Measurements from ENCODE around the gene HIP1R.

Gene HIP1R

DNA sequence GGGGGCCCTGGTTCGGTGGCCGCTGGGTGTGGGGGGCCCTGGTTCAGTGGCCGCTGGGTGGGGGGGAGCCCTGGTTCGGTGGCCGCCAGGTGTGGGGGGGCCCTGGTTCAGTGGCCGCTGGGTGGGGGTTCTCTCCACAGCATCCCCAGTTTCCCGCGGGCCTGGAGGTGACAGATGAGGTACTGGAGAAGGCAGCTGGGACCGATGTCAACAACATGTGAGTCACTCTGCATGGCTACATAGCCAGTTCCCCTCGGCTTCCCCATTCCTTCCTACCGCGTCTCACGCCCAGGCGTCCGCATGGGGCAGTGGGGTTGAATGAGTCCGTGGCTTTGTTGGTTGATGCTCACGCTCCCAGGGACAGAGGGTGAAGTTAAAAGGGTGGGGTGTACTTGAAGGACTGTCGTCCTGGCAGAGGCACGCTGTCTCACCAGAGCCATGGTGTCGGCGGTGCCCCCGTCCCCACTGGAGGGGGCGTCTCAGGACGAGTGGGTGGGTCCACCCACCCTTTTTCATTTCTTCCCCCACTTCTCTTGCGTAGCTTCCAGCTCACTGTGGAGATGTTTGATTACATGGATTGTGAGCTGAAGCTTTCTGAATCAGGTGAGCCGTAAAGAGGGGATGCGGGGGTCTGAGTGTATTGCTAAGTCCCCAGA, 15.6 kb downstream of the HIP1R start:
- no peak for DNase-seq (ENCODE audit: extremely low read depth, low read depth)
- TF ChIP-seq, protein P1, sequence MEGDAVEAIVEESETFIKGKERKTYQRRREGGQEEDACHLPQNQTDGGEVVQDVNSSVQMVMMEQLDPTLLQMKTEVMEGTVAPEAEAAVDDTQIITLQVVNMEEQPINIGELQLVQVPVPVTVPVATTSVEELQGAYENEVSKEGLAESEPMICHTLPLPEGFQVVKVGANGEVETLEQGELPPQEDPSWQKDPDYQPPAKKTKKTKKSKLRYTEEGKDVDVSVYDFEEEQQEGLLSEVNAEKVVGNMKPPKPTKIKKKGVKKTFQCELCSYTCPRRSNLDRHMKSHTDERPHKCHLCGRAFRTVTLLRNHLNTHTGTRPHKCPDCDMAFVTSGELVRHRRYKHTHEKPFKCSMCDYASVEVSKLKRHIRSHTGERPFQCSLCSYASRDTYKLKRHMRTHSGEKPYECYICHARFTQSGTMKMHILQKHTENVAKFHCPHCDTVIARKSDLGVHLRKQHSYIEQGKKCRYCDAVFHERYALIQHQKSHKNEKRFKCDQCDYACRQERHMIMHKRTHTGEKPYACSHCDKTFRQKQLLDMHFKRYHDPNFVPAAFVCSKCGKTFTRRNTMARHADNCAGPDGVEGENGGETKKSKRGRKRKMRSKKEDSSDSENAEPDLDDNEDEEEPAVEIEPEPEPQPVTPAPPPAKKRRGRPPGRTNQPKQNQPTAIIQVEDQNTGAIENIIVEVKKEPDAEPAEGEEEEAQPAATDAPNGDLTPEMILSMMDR (IDR thresholded peaks at IDR 0.05; ENCODE audit: low read depth, low read length, missing control alignments) = no peak
- H3K4me3 ChIP-seq (replicated peaks; ENCODE audit: low read depth, low read length) = no peak overlapping the region

DNA sequence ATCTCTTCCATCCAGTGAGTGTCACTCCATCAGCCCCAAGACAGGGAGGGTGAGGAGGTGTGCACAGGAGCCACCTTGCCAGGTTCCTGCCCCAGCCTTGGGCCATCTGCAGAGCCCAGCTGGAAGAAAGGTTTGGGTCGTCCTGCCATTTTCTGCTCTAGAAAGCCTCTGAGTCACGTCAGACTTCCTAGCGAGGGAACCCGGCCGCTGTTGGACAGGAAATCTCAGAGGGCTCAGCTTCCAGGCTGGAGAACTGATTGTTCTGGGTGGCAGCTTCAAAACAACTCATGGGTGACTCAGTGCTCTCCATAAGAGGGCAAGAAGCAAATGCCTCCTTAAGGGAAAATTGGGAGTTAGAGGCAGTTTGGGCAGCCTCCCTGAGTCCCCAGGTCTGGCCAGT, 16.6 kb downstream of the HIP1R start:
- no peak overlapping the region for H3K4me3 ChIP-seq (replicated peaks; ENCODE audit: low read depth, low read length)
- TF ChIP-seq, protein P1 (IDR thresholded peaks at IDR 0.05; ENCODE audit: low read depth, low read length, missing control alignments) = no peak
- DNase-seq (ENCODE audit: extremely low read depth, low read depth) = no peak

DNA sequence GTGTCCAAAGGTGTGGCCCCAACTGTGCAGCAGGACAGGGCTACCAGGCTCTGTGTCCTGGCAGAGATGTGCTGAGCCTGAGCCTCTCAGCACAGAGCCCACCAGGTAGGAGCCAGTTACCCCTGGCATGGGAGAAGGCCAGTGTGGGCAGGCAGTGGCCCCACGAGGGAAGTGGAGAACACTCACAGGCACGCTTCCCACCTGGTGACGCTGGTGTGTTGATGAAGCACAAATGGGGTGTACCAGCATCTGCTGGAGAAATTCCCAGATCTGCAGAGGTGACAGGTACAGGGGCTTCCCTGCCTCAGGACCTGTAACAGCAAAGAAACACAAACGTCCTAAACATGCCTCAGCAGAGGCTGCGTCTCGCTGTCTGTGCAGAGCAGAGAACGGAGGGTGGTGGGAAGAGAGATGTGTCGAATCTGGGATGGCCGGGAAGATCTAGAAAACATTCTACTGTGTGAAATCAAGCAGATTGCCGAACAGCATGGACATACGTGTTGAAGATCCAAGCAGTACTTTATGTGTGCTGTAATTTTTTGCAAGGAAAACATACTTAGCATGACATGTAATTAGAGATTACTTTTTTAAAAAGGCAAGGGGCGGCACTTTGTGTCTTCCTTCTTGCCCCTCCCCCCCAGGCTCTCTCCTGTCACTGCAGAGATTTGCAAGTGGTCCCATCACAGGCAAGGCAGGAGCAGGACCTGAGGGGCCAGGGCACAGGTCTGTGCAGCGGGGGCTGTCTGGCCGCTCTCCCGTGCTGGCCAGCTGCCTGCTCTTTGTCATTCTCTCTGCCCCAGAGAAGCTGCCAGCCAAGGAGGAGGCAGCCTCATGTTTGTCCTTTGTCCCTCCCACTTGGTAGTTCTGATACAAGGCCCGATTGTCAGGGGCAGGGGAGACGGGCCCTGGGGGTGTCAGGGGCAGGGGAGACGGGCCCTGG, 17.3 kb downstream of the HIP1R start:
- no peak for DNase-seq (ENCODE audit: extremely low read depth, low read depth)
- no peak overlapping the region for H3K4me3 ChIP-seq (replicated peaks; ENCODE audit: low read depth, low read length)
- TF ChIP-seq, protein P1 (IDR thresholded peaks at IDR 0.05; ENCODE audit: low read depth, low read length, missing control alignments) = no peak

DNA sequence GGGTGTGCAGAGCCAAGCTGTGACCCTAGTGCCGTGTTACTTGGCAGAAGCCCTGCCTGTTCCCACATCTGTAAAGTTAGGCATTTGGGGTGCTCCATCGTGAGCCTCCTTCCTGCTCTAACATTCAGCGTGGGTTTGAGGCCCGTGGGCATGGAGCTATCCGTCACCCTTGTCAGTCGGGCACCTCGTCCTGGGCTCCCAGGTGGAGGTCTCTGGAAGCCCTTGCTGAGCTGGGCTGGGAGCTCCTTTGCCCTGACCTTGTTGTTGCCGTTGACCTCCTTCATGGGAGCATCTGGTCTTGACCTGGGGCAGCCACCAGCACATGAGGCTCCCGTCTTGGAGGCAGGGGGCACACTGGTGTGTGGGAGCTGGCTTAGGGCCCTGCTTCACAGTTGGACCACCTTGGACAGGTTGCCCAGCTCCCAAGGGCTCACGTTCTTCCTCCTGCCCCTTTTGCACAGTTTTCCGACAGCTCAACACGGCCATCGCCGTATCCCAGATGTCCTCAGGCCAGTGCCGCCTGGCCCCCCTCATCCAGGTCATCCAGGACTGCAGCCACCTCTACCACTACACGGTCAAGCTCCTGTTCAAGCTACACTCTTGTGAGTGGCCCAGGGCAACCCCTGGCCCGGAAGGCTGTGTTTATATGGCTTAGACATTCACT, 18.5 kb downstream of the HIP1R start:
- DNase-seq (ENCODE audit: extremely low read depth, low read depth) = no peak
- TF ChIP-seq, protein P1 (IDR thresholded peaks at IDR 0.05; ENCODE audit: low read depth, low read length, missing control alignments) = no peak
- no peak overlapping the region for H3K4me3 ChIP-seq (replicated peaks; ENCODE audit: low read depth, low read length)

DNA sequence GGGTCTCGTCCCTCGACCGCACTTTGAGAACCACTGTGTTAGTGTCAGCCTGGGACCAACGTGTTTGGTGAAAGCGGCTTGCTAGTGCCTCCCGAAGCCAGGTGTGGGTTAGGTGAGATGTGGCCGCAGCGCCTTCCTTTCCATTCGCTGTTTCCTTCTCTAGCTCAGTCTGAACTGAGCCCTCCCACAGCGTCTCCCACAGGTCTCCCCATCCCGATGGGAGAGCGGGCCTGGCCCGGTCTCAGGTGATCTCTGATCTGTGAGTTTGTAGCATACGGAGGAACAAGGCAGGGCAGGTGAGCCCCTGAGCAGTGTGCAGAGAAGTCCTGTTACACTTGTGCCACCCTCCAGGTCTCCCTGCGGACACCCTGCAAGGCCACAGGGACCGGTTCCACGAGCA, 19.3 kb downstream of the HIP1R start:
- TF ChIP-seq, protein P1 (IDR thresholded peaks at IDR 0.05; ENCODE audit: low read depth, low read length, missing control alignments) = no peak
- H3K4me3 ChIP-seq (replicated peaks; ENCODE audit: low read depth, low read length) = no peak overlapping the region
- no peak for DNase-seq (ENCODE audit: extremely low read depth, low read depth)

DNA sequence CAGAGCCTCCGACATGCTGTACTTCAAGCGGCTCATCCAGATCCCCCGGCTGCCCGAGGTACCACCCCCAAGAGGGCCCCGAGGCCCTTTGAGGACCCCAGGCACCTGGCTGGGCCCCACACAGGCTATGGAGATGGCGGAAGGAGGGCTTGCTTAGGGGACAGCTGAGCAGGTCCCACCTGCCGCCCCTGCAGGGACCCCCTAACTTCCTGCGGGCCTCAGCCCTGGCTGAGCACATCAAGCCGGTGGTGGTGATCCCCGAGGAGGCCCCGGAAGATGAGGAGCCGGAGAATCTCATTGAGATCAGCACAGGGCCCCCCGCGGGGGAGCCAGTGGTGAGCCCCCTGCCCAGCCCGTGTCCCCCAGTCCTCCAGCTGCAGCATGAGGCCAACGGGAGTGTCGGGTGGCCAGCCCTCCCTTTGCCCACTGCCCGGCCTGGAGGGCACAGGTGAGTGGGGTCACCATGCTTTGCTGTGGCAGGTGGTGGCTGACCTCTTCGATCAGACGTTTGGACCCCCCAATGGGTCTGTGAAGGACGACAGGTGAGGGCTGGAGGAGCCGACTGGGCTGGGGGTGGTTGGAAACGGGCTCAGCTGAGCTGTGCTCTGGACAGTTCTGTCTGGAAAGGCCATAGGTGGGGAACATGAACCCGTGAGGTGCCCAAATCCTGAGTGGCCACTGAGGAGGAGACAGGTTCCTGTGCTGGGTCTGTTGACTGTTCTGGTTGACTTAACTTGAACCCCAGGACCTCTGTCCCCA, 20.0 kb downstream of the HIP1R start:
- H3K4me3 ChIP-seq (replicated peaks; ENCODE audit: low read depth, low read length) = no peak overlapping the region
- TF ChIP-seq, protein P1 (IDR thresholded peaks at IDR 0.05; ENCODE audit: low read depth, low read length, missing control alignments) = no peak
- DNase-seq (ENCODE audit: extremely low read depth, low read depth) = no peak

All from HFF-Myc (cell line).